Measurements from ENCODE around the gene SERPINB10. TPM values are rescaled to one million over a fixed set of nuclear protein-coding genes. Genes with fewer than 3 reads are reported as not detected.
A peak's percentile ranks its signal among the peaks of the same experiment; 100 is the strongest.

The SERPINB10 gene
- total RNA-seq, 1 donor, result not detected

- TF ChIP-seq CTCF (IDR thresholded peaks at IDR 0.05; ENCODE audit: insufficient read depth, low read length), result no peak
- no peak overlapping the region for H3K4me3 ChIP-seq (ENCODE audit: low read depth, low read length)
- DNase-seq (ENCODE audit: low read depth), result peak; percentile 64
Measured at GRCh38 chr18:63881851-63882250, 25.9 kb upstream of the SERPINB10 start.

GRCh38 chr18:63882333-63883141 is 25.2 kb upstream of the SERPINB10 start:
- no peak for TF ChIP-seq CTCF (IDR thresholded peaks at IDR 0.05; ENCODE audit: insufficient read depth, low read length)
- H3K4me3 ChIP-seq (ENCODE audit: low read depth, low read length), result no peak overlapping the region
- DNase-seq (ENCODE audit: low read depth), result peak; percentile 99

- TF ChIP-seq CTCF (IDR thresholded peaks at IDR 0.05; ENCODE audit: insufficient read depth, low read length), result no peak
- DNase-seq (ENCODE audit: low read depth), result peak; percentile 55
- H3K4me3 ChIP-seq (ENCODE audit: low read depth, low read length), result no peak overlapping the region
Measured at GRCh38 chr18:63883617-63884016, 24.1 kb upstream of the SERPINB10 start.

DNA sequence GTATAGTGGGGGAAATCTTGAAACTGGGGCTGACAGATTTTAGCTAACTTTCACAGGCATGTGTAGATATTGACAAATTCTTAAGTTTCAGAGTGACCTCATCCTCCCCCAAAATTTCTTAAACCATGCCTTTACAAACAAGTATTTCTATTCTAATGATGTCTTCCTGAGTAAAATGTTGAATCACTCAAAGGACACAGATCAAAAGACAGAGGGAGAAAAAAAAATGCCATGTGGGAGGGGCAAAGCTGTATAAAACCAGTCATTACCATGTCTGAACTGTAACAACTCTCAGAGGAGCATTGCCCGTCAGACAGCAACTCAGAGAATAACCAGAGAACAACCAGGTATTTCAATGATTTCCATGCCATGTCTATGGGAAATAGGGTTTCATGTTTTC is 20.3 kb upstream of the SERPINB10 start, which contains the start of gene SERPINB2:
TSS of gene SERPINB2 (plus strand) at position 282 of the 400 bp plus-strand sequence. CDS start 3,740 bp downstream, outside the sequence.
- peak; percentile 39 for DNase-seq (ENCODE audit: low read depth)

GRCh38 chr18:63888470-63889190 is 19.1 kb upstream of the SERPINB10 start:
- DNase-seq (ENCODE audit: low read depth), result peak; percentile 43
- no peak overlapping the region for H3K4me3 ChIP-seq (ENCODE audit: low read depth, low read length)
- no peak for TF ChIP-seq CTCF (IDR thresholded peaks at IDR 0.05; ENCODE audit: insufficient read depth, low read length)

More for the DNA sequence above, 20.3 kb upstream of the SERPINB10 start, which contains the start of gene SERPINB2:
- TF ChIP-seq CTCF (IDR thresholded peaks at IDR 0.05; ENCODE audit: insufficient read depth, low read length), result no peak
- no peak within 1 kb of the TSS for H3K4me3 ChIP-seq (ENCODE audit: low read depth, low read length)

GRCh38 chr18:63889626-63890025 is 18.1 kb upstream of the SERPINB10 start:
- DNase-seq (ENCODE audit: low read depth), result no peak
- TF ChIP-seq CTCF (IDR thresholded peaks at IDR 0.05; ENCODE audit: insufficient read depth, low read length), result no peak

More at GRCh38 chr18:63889626-63890025, 18.1 kb upstream of the SERPINB10 start:
- no peak overlapping the region for H3K4me3 ChIP-seq (ENCODE audit: low read depth, low read length)
